ENCODE data around the gene HTATIP2. TPM values are rescaled to one million over a fixed set of nuclear protein-coding genes. Genes with fewer than 3 reads are reported as not detected.
A peak's percentile ranks its signal among the peaks of the same experiment; 100 is the strongest.

HTATIP2 gene
- total and polyA plus RNA-seq, 9 of the 15 experiments (the other 6 are each of a cell fraction or from before 2014, with no cell fraction given): 48.3 to 90.9 (median 64.4) TPM

DNA sequence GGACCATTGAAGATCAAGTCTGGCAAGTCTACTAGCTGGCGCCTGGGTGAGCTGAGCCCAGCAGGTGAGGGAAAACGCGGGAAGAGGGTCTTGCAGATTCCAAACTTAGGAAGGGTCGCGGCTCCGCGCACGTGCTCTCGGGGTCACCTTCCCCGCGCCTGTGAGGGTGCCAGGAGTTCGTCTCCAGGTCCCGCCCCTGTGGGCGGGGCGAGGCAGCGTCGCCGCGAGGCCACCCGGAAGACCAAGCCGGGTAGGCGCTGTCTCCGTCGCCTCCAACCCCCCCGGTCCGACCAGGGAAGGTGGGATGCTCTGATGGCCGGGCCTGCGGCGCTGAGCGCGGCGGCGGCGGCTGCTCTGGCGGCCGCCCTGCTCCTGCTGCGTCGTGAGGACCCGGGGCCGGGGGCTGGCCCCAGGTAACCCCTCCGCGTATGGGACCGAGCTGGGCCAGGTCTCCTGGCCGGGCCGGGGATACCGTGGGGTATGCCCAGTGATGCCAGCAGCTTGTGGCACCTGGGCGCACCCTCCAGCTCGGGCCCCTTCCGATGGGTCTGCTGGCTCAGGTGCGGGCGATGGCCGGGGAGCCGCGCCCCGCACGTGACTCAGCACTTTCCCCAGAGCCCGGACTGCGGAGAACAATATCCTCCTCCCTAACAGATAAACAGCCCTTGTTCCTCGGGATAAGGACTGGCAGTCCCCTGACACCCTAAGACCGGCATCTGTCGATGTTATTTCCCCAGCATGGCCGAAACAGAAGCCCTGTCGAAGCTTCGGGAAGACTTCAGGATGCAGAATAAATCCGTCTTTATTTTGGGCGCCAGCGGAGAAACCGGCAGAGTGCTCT, at the start of gene HTATIP2 (continued):
- 0 out of 2 replicates have a peak, but pooled peaks have one; percentile 14 for TF ChIP-seq TGIF2 (CRISPR knock-in tag; IDR thresholded peaks at IDR 0.05)
- peak; percentile 87 for TF ChIP-seq MTA3 (IDR thresholded peaks at IDR 0.05; ENCODE audit: borderline replicate concordance)
- TF ChIP-seq, protein P1, sequence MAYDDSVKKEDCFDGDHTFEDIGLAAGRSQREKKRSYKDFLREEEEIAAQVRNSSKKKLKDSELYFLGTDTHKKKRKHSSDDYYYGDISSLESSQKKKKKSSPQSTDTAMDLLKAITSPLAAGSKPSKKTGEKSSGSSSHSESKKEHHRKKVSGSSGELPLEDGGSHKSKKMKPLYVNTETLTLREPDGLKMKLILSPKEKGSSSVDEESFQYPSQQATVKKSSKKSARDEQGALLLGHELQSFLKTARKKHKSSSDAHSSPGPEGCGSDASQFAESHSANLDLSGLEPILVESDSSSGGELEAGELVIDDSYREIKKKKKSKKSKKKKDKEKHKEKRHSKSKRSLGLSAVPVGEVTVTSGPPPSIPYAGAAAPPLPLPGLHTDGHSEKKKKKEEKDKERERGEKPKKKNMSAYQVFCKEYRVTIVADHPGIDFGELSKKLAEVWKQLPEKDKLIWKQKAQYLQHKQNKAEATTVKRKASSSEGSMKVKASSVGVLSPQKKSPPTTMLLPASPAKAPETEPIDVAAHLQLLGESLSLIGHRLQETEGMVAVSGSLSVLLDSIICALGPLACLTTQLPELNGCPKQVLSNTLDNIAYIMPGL (CRISPR knock-in tag; IDR thresholded peaks at IDR 0.05): no peak
- no peak for TF ChIP-seq ZNF224 (CRISPR knock-in tag; IDR thresholded peaks at IDR 0.05)
- TF ChIP-seq PCBP1 (IDR thresholded peaks at IDR 0.05; ENCODE audit: low read depth, low read length, poor library complexity, severe bottlenecking): peak; percentile 85
- TF ChIP-seq, protein P2, sequence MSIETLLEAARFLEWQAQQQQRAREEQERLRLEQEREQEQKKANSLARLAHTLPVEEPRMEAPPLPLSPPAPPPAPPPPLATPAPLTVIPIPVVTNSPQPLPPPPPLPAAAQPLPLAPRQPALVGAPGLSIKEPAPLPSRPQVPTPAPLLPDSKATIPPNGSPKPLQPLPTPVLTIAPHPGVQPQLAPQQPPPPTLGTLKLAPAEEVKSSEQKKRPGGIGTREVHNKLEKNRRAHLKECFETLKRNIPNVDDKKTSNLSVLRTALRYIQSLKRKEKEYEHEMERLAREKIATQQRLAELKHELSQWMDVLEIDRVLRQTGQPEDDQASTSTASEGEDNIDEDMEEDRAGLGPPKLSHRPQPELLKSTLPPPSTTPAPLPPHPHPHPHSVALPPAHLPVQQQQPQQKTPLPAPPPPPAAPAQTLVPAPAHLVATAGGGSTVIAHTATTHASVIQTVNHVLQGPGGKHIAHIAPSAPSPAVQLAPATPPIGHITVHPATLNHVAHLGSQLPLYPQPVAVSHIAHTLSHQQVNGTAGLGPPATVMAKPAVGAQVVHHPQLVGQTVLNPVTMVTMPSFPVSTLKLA (conservative IDR thresholded peaks at IDR 0.05): peak; percentile 70 to 78
- TF ChIP-seq CSDE1 (IDR thresholded peaks at IDR 0.05): no peak
- TF ChIP-seq ZC3H11A (IDR thresholded peaks at IDR 0.05; ENCODE audit: low read depth, low read length): no peak
- no peak for TF ChIP-seq ZNF217 (CRISPR knock-in tag; IDR thresholded peaks at IDR 0.05)
- no peak for TF ChIP-seq TAF7 (tag; IDR thresholded peaks at IDR 0.05)
- TF ChIP-seq, protein P3, sequence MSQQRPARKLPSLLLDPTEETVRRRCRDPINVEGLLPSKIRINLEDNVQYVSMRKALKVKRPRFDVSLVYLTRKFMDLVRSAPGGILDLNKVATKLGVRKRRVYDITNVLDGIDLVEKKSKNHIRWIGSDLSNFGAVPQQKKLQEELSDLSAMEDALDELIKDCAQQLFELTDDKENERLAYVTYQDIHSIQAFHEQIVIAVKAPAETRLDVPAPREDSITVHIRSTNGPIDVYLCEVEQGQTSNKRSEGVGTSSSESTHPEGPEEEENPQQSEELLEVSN (IDR thresholded peaks at IDR 0.05; ENCODE audit: borderline replicate concordance in 1 of 2, extremely low read depth in 1 of 2, insufficient read depth in 1 of 2, insufficient read length in 1 of 2, low read depth in 1 of 2, low read length in 1 of 2, poor library complexity in 1 of 2, severe bottlenecking in 1 of 2): peak; percentile 93 to 97
- TF ChIP-seq NFE2 (IDR thresholded peaks at IDR 0.05; ENCODE audit: low read depth): peak; percentile 98
- TF ChIP-seq KLF16 (IDR thresholded peaks at IDR 0.05): no peak
- TF ChIP-seq SNRNP70 (optimal IDR thresholded peaks at IDR 0.05; ENCODE audit: low read depth, low read length): no peak
- TF ChIP-seq BCL6 (CRISPR knock-in tag; IDR thresholded peaks at IDR 0.05): no peak
- TF ChIP-seq ARID1B (IDR thresholded peaks at IDR 0.05): peak; percentile 86
- TF ChIP-seq U2AF2 (optimal IDR thresholded peaks at IDR 0.05; ENCODE audit: low read depth, low read length): no peak
- no peak for TF ChIP-seq ZNF445 (CRISPR knock-in tag; IDR thresholded peaks at IDR 0.05; ENCODE audit: low read depth)
- peak in 1 of 2 experiments; percentile 35; a peak in 1 of 4 replicates for TF ChIP-seq HDAC1 (IDR thresholded peaks at IDR 0.05)
- TF ChIP-seq ELF1 (tag; IDR thresholded peaks at IDR 0.05): peak; percentile 85
- no peak for TF ChIP-seq RFX7 (CRISPR knock-in tag; IDR thresholded peaks at IDR 0.05)
- TF ChIP-seq SMARCA4 (IDR thresholded peaks at IDR 0.05): peak; percentile 79; the same call in 1 of the 2 replicates
- TF ChIP-seq ZKSCAN1 (IDR thresholded peaks at IDR 0.05; ENCODE audit: low read depth, low read length): no peak
- no peak for TF ChIP-seq ZNF212 (CRISPR knock-in tag; IDR thresholded peaks at IDR 0.05)

Data from K562 (cell line).